Stimulated activated CD8-positive, alpha-beta memory T cell treated with anti-CD3 and anti-CD28 coated beads, Interleukin-7, amount 100 ng/mL, for 48 hours (primary cell): ENCODE data around the gene NME7.

Experiments
- DNase-seq, 2 donors: peaks; one replicate each; pipeline ENCODE4 v3.0.0-alpha.2; 2020; ENCODE audit warnings: low read depth in 1 of 2; ENCODE audit errors: extremely low read depth in 1 of 2

Gene NME7

GRCh38 chr1:169090308-169090899, 277.2 kb downstream of the NME7 start:
- DNase-seq = no peak

- DNase-seq = no peak
Measured at GRCh38 chr1:169089776-169090175, 277.8 kb downstream of the NME7 start.

- DNase-seq = no peak
Measured at GRCh38 chr1:169087876-169088275, 279.7 kb downstream of the NME7 start.

DNA sequence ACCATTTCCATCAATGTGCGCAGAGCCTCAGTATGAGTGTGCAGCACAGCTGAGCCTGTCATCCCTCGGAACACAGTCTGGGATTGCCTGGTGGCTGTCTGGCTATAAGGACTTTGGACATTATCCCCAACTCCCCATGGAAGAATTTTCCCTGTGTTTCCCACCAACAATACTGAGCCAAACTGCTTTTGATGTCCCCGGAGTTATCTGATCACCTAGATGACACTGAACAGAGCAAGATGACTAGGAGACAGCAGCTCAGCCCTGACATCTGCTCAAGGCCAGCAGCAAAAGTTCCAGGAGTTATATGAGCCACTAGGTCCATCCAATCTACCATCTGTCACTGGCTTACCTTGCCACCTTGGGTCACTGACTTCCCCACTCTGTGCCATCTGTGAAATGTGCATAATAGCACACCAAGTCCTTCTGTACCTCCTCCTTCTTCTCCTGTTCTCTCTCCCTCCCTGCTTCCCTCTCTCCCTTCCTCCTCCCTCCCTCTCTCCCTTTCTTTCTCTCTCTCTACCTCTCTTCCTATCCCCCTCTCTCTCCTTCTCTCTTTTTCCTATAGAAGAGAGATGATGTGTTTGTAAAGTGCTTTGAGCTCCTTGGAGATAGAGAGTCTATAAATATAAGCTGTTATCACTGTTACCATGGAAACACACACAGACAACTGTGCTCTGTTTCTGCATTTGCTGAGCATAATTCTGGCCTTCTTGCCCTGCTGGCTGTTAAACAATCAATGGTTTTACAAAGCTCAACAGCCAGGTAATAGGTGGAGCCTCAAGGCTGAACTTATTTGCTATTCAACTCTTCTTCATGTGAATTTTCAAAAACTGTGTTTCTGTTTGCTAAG, 280.8 kb downstream of the NME7 start:
- no peak for DNase-seq

DNA sequence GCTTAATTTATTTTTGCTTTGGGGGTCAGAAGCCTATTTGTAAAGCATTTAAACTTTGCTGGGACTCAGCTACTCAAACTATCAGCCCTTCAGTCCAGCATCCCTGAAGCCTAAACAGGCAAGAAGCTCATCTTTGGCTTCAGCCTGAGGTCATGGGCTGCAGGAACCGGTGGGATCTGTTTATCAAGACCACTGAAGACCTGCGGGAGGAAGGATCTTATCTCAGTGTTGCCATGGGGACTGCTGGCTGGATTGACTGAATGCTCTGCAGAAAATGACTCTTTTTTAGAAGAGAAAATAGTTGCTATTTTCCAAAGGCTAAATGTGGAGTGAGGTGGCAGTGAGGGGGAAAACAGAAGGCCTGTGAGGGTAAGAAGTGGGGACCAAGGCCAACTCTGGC, 281.7 kb downstream of the NME7 start:
- no peak for DNase-seq
